IPS DF 19.7 (cell line): Measurements from ENCODE around the gene IZUMO1.
"Not testable (repeated sequence)": the region's sequence is repeated elsewhere in the genome, so short reads cannot be mapped to it uniquely, and the experiment has no call there.

Source experiments
- DNase-seq: peaks from one replicate; pipeline ENCODE4 v3.0.0-alpha.2; 2013; ENCODE audit warnings: low read depth, low spot score

The IZUMO1 gene

DNA sequence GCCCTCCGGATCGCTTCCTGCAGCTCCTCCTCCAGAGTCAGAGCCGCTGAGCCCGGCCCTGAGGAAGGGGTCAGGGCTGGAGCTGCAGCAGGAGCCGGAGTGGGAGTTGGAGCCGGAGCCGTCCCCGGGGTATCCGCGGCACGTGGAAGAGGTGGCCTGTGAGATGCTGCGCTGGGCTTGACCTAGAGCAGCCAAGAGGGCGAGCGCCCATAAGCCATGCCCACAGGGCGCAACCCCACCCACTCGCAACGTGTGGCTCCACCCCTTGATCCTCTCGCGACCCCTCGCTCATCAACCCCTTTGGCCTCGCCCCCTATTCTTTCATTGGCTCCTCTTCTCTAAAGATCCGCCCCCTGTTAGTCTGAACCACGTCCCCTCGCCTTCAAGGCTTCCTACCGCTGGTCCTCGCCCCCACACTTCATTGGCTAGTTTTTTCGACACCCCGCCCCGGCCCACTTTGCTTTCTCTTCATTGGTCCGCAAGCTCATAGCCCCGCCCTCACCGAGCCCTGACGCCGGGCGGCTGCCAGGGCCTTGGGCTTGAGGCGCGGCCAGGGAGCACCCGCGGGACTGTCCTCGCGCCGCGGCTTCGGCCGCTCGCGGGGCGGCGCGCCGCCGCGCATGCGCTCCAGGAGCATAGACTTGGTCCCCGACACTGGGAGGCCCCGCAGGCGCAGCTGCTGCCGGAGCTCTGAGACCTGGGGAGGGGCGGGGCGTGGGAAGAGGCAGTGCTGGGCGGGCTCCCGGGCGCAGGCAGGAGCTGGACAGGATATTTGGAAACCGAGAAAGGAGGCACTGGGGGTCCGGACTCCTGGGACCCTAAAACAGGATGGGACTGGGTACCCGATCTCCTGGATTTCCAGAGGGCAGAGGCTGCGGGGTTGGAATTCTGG is 32.6 kb downstream of the IZUMO1 start:
- peak; percentile 97 for DNase-seq

- no peak for DNase-seq
Observed at GRCh38 chr19:48713041-48713863, 33.5 kb downstream of the IZUMO1 start.

- no peak for DNase-seq
Observed at GRCh38 chr19:48711106-48711662, 35.5 kb downstream of the IZUMO1 start.

- DNase-seq, result no peak
Observed at GRCh38 chr19:48708471-48708870, 38.2 kb downstream of the IZUMO1 start.

DNA sequence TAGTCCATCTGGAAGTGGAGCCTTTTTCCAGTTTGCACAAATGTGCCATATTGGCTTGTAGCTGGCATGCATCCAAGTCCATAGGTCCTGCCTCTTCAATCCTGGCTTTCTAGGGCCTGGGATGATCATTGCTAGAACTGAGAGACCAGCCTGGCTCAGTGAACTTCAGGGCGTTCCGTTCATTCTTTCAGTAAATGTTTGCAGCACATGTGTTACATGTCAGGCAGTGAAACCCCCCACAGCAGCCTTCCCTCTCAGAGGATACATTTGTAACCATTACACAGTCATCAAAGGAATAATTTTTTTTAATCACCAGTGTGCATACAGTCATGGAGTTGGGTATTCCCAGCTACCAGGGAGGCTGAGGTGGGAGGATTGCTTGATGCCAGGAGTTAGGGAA is 41.3 kb downstream of the IZUMO1 start:
- DNase-seq, result no peak

- no peak for DNase-seq
Observed at GRCh38 chr19:48703316-48703715, 43.4 kb downstream of the IZUMO1 start.

GRCh38 chr19:48702701-48703100 is 44.0 kb downstream of the IZUMO1 start:
- DNase-seq, result no peak

DNA sequence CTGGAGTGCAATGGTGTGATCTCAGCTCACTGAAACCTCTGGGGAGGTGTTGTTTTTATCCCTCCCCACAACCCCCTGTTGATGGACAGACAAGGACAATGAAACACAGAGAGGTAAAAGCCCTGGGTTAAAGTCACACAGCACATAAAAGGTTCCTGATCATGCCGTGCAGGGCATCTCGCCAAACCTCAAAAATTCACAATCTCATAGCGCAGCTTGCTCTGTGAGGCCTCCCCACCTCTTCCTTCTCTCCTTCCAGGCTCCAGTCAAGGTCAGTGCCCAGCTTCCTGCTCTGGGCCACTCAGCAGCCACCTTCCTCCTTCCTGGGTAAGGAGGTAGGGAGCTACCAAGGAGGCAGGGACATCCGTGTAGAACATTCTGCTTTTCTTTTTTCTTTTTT is 48.7 kb downstream of the IZUMO1 start:
- no peak for DNase-seq

GRCh38 chr19:48696353-48697010 is 50.2 kb downstream of the IZUMO1 start:
- peak; percentile 75 for DNase-seq

GRCh38 chr19:48695743-48696352 is 50.9 kb downstream of the IZUMO1 start, which contains the start of gene FUT2:
Gene FUT2 (plus strand): TSS chr19:48695971. CDS start chr19:48702957, 6,986 bp downstream.
- no peak for DNase-seq

DNA sequence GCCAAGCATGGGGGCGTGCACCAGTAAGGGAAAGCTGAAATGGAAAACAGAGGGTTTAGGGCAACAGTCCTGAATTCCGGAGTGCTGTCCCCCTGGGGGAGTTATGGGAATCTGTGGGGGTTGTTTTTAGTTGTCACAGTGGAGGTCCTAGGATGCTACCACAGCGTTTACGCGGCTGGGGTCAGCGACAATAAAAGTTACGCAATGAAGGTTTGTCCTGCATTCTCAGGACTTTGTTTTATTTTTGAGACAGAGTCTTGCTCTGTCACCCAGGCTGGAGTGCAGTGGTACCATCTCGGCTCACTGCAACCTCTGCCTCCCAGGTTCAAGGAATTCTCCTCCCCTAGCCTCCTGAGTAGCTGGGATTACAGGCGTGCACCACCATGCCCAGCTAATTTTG is 53.1 kb downstream of the IZUMO1 start:
- not testable (repeated sequence) for DNase-seq
